HepG2 (cell line): ENCODE data around the gene PCIF1. TPM values are rescaled to one million over a fixed set of nuclear protein-coding genes. Genes with fewer than 3 reads are reported as not detected.

Source experiments
- ARID2 ChIP-seq: sonication (generic); formaldehyde crosslinking; IDR thresholded peaks from 2 replicates; pipeline ENCODE4 v1.8.1; 2022; ENCODE audit warnings: mild to moderate bottlenecking, missing genetic modification reagents, borderline replicate concordance
- EEA1 ChIP-seq: sonication (generic); formaldehyde crosslinking; IDR thresholded peaks from 2 replicates; pipeline ENCODE4 v1.5.1; 2020; ENCODE audit warnings: mild to moderate bottlenecking, missing genetic modification reagents, borderline replicate concordance
- FOXK2 ChIP-seq: fragments of 450-650 bp; IDR thresholded peaks from 2 replicates; pipeline ENCODE4 v1.6.1; 2016
- HDAC1 ChIP-seq: sonication (generic); formaldehyde crosslinking; IDR thresholded peaks from 2 replicates; pipeline ENCODE4 v1.5.1; 2020; ENCODE audit warnings: mild to moderate bottlenecking, missing genetic modification reagents
- KDM5B ChIP-seq: sonication (generic); formaldehyde crosslinking; IDR thresholded peaks from 2 replicates; pipeline ENCODE4 v1.4.0; 2020; ENCODE audit warnings: missing genetic modification reagents, mild to moderate bottlenecking, borderline replicate concordance
- KDM6A ChIP-seq: IDR thresholded peaks from 2 replicates; pipeline ENCODE4 v1.6.1; 2016; ENCODE audit warnings: low read depth
- KLF12 ChIP-seq: sonication (generic); formaldehyde crosslinking; IDR thresholded peaks from 2 replicates; pipeline ENCODE4 v1.4.0; 2020; ENCODE audit warnings: missing genetic modification reagents, borderline replicate concordance
- MATR3 ChIP-seq: sonication (generic); formaldehyde crosslinking; IDR thresholded peaks from 2 replicates; pipeline ENCODE4 v1.4.0; 2020; ENCODE audit warnings: missing genetic modification reagents
- NCOR1 ChIP-seq: fragments of 200-600 bp; sonication (generic); IDR thresholded peaks from 2 replicates; pipeline ENCODE4 v1.7.0; 2017; ENCODE audit warnings: antibody characterized with exemption, low read length, borderline replicate concordance
- RXRB ChIP-seq: IDR thresholded peaks from 2 replicates; pipeline ENCODE4 v1.6.1; 2016; ENCODE audit warnings: borderline replicate concordance, missing genetic modification reagents, missing compliant biosample characterization
- SALL1 ChIP-seq: sonication (generic); formaldehyde crosslinking; IDR thresholded peaks from 2 replicates; pipeline ENCODE4 v1.8.0; 2022; ENCODE audit warnings: mild to moderate bottlenecking, missing genetic modification reagents
- SKI ChIP-seq: fragments of 450-650 bp; IDR thresholded peaks from one replicate; pipeline ENCODE4 v1.6.1; 2018; ENCODE audit warnings: mild to moderate bottlenecking; ENCODE audit not compliant: partially characterized antibody
- SMC3 ChIP-seq: IDR thresholded peaks from 2 replicates; pipeline ENCODE4 v1.6.1; 2011; ENCODE audit warnings: low read length, improper control_type of control experiment
- SMYD3 ChIP-seq: sonication (generic); formaldehyde crosslinking; IDR thresholded peaks from 2 replicates; pipeline ENCODE4 v1.8.1; 2023; ENCODE audit warnings: mild to moderate bottlenecking, missing genetic modification reagents
- ZFYVE20 ChIP-seq: sonication (generic); formaldehyde crosslinking; IDR thresholded peaks from 2 replicates; pipeline ENCODE4 v1.8.0; 2023; ENCODE audit warnings: low read depth, mild to moderate bottlenecking, moderate library complexity, missing genetic modification reagents, borderline replicate concordance
- ZMAT5 ChIP-seq: sonication (generic); formaldehyde crosslinking; IDR thresholded peaks from 2 replicates; pipeline ENCODE4 v1.5.0; 2020; ENCODE audit warnings: mild to moderate bottlenecking, low read depth, missing genetic modification reagents, borderline replicate concordance
- ZNF143 ChIP-seq: sonication (generic); formaldehyde crosslinking; IDR thresholded peaks from 2 replicates; pipeline ENCODE4 v1.4.0; 2020; ENCODE audit warnings: missing genetic modification reagents
- ZNF20 ChIP-seq: sonication (generic); formaldehyde crosslinking; IDR thresholded peaks from 2 replicates; pipeline ENCODE4 v1.4.0; 2020; ENCODE audit warnings: mild to moderate bottlenecking, moderate library complexity, missing genetic modification reagents
- ZNF530 ChIP-seq: sonication (generic); formaldehyde crosslinking; IDR thresholded peaks from 2 replicates; pipeline ENCODE4 v1.5.0; 2020; ENCODE audit warnings: low read depth, mild to moderate bottlenecking, missing genetic modification reagents
- ZNF543 ChIP-seq: sonication (generic); formaldehyde crosslinking; IDR thresholded peaks from 2 replicates; pipeline ENCODE4 v1.4.0; 2020; ENCODE audit warnings: mild to moderate bottlenecking, missing genetic modification reagents
- ZNF567 ChIP-seq: sonication (generic); formaldehyde crosslinking; IDR thresholded peaks from 2 replicates; pipeline ENCODE4 v1.8.1; 2023; ENCODE audit warnings: mild to moderate bottlenecking, missing genetic modification reagents, borderline replicate concordance
- ZNF790 ChIP-seq: sonication (generic); formaldehyde crosslinking; IDR thresholded peaks from 2 replicates; pipeline ENCODE4 v1.8.0; 2022; ENCODE audit warnings: missing genetic modification reagents, mild to moderate bottlenecking, borderline replicate concordance
- polyA plus RNA-seq, 8 experiments: library from polyadenylated mRNA; depleted of rRNA in 3 of 8; stranded (reverse) in 7 of 8; unstranded in 1 of 8; fragments of >200 nt; fragmentation: Illumina TruSeq in 4 of 8; extraction: Trizol in 4 of 8; gene quantifications; 2 replicates each; pipeline versions ENCODE4 v1.2.1 to v1.2.3, GENCODE V29; 2011 to 2016; ENCODE audit warnings: low read depth in 4 of 8, missing spikeins in 1 of 8, mixed read lengths in 1 of 8; ENCODE audit not compliant: insufficient read depth in 1 of 8
- total RNA-seq, 5 experiments: library from RNA; depleted of rRNA; stranded (reverse); fragments of >200 nt; fragmentation: Illumina TruSeq; extraction: Trizol; gene quantifications; 2 replicates each; pipeline ENCODE4 v1.2.3, GENCODE V29; 2016; ENCODE audit warnings: low read depth in 1 of 5
- TF ChIP-seq, protein P1 (sequence below): sonication (generic); formaldehyde crosslinking; IDR thresholded peaks from 2 replicates; pipeline ENCODE4 v1.5.0; 2020; ENCODE audit warnings: mild to moderate bottlenecking, missing genetic modification reagents
- TF ChIP-seq, protein P2 (sequence below): sonication (generic); formaldehyde crosslinking; IDR thresholded peaks from 2 replicates; pipeline ENCODE4 v1.4.0; 2020; ENCODE audit warnings: missing genetic modification reagents; ENCODE audit errors: not compliant biosample characterization

PCIF1 gene
- total and polyA plus RNA-seq, 2 of the 13 experiments (the other 11 are each of a cell fraction or from before 2014, with no cell fraction given), result 20.9 to 24.4 TPM

DNA sequence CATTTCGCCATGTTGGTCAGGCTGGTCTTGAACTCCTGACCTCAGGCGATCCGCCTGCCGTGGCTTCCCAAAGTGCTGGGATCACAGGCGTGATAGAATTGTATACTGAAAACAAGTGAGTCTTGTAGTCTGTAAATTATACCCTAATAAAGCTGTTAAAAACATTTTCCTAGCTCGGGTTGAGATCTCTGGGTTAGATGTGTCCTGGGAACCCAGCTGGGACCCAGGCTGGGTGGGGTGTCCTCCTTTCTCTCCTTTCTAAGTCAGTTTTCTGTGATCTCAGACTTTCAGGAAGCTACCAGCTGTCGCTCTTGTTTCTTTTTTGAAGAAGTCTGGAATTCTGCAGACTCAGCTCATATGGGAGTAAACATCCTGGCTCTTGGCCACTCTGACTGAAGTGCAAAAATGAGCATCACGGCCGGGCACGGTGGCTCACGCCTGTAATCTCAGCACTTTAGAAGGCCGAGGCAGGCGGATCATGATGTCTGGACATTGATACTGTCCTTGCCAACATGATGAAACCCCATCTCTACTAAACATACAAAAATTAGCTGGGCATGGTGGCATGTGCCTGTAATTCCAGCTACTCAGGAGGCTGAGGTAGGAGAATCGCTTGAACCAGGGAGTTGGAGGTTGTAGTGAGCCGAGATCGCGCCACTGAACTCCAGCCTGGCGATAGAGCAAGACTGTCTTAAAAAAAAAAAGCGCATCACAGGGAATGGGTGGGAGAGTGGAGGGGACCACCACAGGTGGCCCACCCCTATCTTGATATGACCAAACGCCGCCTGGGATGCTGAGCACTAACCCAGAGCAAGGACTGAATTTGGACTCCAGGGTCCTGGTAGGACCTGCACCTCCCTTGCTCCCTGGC, 9.9 kb upstream of the PCIF1 start (continued):
- no peak for TF ChIP-seq ZNF530 (CRISPR knock-in tag)
- no peak for TF ChIP-seq EEA1 (CRISPR knock-in tag)
- no peak for TF ChIP-seq ZNF20 (CRISPR knock-in tag)
- no peak for TF ChIP-seq SMC3
- TF ChIP-seq KDM5B, result peak; percentile 46; the same call in 1 of the 2 replicates
- TF ChIP-seq, protein P1, sequence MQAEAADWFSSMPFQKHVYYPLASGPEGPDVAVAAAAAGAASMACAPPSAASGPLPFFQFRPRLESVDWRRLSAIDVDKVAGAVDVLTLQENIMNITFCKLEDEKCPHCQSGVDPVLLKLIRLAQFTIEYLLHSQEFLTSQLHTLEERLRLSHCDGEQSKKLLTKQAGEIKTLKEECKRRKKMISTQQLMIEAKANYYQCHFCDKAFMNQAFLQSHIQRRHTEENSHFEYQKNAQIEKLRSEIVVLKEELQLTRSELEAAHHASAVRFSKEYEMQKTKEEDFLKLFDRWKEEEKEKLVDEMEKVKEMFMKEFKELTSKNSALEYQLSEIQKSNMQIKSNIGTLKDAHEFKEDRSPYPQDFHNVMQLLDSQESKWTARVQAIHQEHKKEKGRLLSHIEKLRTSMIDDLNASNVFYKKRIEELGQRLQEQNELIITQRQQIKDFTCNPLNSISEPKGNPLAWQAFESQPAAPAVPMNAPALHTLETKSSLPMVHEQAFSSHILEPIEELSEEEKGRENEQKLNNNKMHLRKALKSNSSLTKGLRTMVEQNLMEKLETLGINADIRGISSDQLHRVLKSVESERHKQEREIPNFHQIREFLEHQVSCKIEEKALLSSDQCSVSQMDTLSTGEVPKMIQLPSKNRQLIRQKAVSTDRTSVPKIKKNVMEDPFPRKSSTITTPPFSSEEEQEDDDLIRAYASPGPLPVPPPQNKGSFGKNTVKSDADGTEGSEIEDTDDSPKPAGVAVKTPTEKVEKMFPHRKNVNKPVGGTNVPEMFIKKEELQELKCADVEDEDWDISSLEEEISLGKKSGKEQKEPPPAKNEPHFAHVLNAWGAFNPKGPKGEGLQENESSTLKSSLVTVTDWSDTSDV (CRISPR knock-in tag), result no peak
- TF ChIP-seq ZNF543 (CRISPR knock-in tag), result 0 out of 2 replicates have a peak, but pooled peaks have one; percentile 22
- TF ChIP-seq ZFYVE20 (CRISPR knock-in tag), result no peak
- TF ChIP-seq RXRB (CRISPR knock-in tag), result peak; percentile 53; the same call in 1 of the 2 replicates
- TF ChIP-seq, protein P2, sequence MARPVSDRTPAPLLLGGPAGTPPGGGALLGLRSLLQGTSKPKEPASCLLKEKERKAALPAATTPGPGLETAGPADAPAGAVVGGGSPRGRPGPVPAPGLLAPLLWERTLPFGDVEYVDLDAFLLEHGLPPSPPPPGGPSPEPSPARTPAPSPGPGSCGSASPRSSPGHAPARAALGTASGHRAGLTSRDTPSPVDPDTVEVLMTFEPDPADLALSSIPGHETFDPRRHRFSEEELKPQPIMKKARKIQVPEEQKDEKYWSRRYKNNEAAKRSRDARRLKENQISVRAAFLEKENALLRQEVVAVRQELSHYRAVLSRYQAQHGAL (CRISPR knock-in tag), result no peak
- TF ChIP-seq ZNF567 (CRISPR knock-in tag), result no peak
- TF ChIP-seq KDM6A (CRISPR knock-in tag), result no peak
- peak; percentile 78 for TF ChIP-seq FOXK2
- peak; percentile 40; the same call in 1 of the 2 replicates for TF ChIP-seq HDAC1 (CRISPR knock-in tag)
- no peak for TF ChIP-seq MATR3 (CRISPR knock-in tag)
- TF ChIP-seq ARID2, result peak; percentile 40; the same call in 1 of the 2 replicates
- TF ChIP-seq ZNF790 (CRISPR knock-in tag), result no peak
- no peak for TF ChIP-seq KLF12 (CRISPR knock-in tag)
- TF ChIP-seq NCOR1, result 0 out of 2 replicates have a peak, but pooled peaks have one; percentile 19
- TF ChIP-seq ZNF143, result no peak
- peak; percentile 67 for TF ChIP-seq SALL1 (CRISPR knock-in tag)
- TF ChIP-seq ZMAT5 (CRISPR knock-in tag), result 0 out of 2 replicates have a peak, but pooled peaks have one; percentile 27
- peak; percentile 8 for TF ChIP-seq SKI
- 0 out of 2 replicates have a peak, but pooled peaks have one; percentile 35 for TF ChIP-seq SMYD3 (CRISPR knock-in tag)
